K562 (cell line): ENCODE results near the gene SPATA32. TPM values are rescaled to one million over a fixed set of nuclear protein-coding genes. Genes with fewer than 3 reads are reported as not detected.
A peak's percentile ranks its signal among the peaks of the same experiment; 100 is the strongest.

Experiments used
- CXXC5 ChIP-seq: fragments of 250-450 bp; sonication (Bioruptor Pico); IDR thresholded peaks from 2 replicates; pipeline ENCODE4 v1.8.0; 2022; ENCODE audit warnings: inconsistent platforms, mild to moderate bottlenecking, moderate library complexity
- HMGN3 ChIP-seq: IDR thresholded peaks from 2 replicates; pipeline ENCODE4 v1.6.1; 2011; ENCODE audit warnings: borderline replicate concordance, low read depth, mild to moderate bottlenecking, mixed read lengths, low read length; ENCODE audit not compliant: insufficient read length; ENCODE audit errors: extremely low read depth
- KDM5B ChIP-seq: fragments of 200-600 bp; sonication (generic); IDR thresholded peaks from 2 replicates; pipeline ENCODE4 v1.6.1; 2012; ENCODE audit warnings: low read depth, mild to moderate bottlenecking, moderate library complexity, low read length, control low read depth, inconsistent platforms; ENCODE audit not compliant: insufficient replicate concordance
- NEUROD1 ChIP-seq: fragments of 150-350 bp; IDR thresholded peaks from 2 replicates; pipeline ENCODE4 v1.6.1; 2014; ENCODE audit warnings: borderline replicate concordance, low read length, low read depth; ENCODE audit not compliant: partially characterized antibody
- POLR2G ChIP-seq: fragments of 200-400 bp; formaldehyde crosslinking; IDR thresholded peaks from 2 replicates; pipeline ENCODE4 v1.6.1; 2017; ENCODE audit warnings: low read depth, mild to moderate bottlenecking, antibody characterized with exemption, low read length, moderate library complexity
- SOX6 ChIP-seq: fragments of 450-650 bp; IDR thresholded peaks from 2 replicates; pipeline ENCODE4 v1.6.1; 2014; ENCODE audit warnings: mild to moderate bottlenecking
- ZFX ChIP-seq: sonication (generic); formaldehyde crosslinking; IDR thresholded peaks from 2 replicates; pipeline ENCODE4 v1.8.0; 2022; ENCODE audit warnings: mild to moderate bottlenecking, missing genetic modification reagents, moderate library complexity
- ZNF316 ChIP-seq: fragments of 450-650 bp; IDR thresholded peaks from 2 replicates; pipeline ENCODE4 v1.6.1; 2016
- polyA plus RNA-seq, 8 experiments: library from polyadenylated mRNA; depleted of rRNA in 4 of 8; stranded (reverse) in 5 of 8; unstranded in 3 of 8; fragments of >200 nt; fragmentation: Nextera tagmentation in 2 of 8; fragmentation: Illumina TruSeq in 1 of 8; extraction: Ambion mirVana in 2 of 8; extraction: Trizol in 1 of 8; gene quantifications; 2 replicates each; pipeline versions ENCODE4 v1.2.1 to v1.2.3, GENCODE V29; 2011 to 2014; ENCODE audit warnings: inconsistent platforms in 1 of 8, missing spikeins in 1 of 8
- total RNA-seq, 7 experiments: library from RNA; depleted of rRNA in 6 of 7; stranded (reverse); fragments of >200 nt in 6 of 7; fragmentation: Illumina TruSeq in 2 of 7; extraction: Trizol in 2 of 7; gene quantifications; 2 replicates each; pipeline versions ENCODE4 v1.2.1 to v1.2.3, GENCODE V29; 2011 to 2021; ENCODE audit warnings: low replicate concordance in 1 of 7
- TF ChIP-seq, protein P1 (sequence below), 3 experiments: IDR thresholded peaks in 2 of 3; conservative IDR thresholded peaks in 1 of 3; 2 replicates each; pipeline ENCODE4 v1.5.1; 2011 to 2012; ENCODE audit warnings: low read length in 3 of 3, mild to moderate bottlenecking in 3 of 3, control low read depth in 2 of 3, improper control_type of control experiment in 1 of 3, inconsistent platforms in 1 of 3, low read depth in 1 of 3, mixed read lengths in 1 of 3, moderate library complexity in 1 of 3; ENCODE audit not compliant: insufficient read depth in 2 of 3

SPATA32 gene
- total and polyA plus RNA-seq, 9 of the 15 experiments (the other 6 are each of a cell fraction or from before 2014, with no cell fraction given) = 0.03 to 0.06 TPM; not detected in 7

DNA sequence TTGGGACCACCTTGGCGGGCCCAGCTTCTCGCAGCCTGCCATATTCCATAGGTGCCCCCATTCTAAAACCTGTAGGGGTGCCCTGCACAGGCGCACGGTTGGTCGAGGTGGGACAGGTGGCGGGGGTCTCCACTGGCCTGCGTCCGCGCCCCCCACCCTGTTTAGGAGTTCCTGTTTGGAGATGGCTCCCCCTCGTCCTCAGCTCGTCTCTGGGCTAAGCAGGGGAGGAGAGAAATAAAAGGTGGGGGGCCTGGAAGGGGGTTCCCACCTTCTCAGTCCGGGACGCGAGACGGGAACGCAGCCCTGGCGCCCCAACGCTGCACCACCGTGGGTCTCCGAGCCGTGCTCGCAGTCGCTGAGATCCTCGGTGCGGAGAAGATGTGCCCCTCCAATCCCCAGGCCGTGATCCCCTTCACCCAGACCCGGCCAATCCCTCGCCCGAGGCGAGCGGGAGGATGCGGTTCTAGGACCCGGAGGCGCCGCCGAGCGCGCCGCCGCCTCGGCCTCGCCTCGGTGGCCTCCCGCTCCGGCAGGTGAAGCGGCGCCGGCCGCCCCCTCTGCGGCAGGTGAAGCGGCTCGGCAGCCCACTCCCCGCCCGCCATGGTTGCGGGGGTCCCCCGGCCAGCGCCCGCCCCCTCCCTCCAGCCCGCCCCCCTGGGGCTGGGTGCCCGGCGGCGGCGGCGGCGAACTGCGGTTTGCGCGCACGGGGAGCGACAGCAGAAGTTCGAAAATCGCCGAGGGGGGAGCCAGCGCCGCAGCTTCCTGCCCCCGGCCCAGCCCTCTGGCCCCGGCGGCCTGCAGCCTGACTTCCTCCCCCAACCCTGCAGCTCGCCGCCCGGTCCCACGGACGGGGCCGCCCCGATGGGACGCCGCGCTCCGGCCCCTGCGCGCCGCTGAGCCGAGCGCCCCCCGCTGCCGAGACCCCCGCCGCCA lies 40.5 kb downstream of the SPATA32 start, which contains the start of gene FMNL1 (continued):
- TF ChIP-seq, protein P1, sequence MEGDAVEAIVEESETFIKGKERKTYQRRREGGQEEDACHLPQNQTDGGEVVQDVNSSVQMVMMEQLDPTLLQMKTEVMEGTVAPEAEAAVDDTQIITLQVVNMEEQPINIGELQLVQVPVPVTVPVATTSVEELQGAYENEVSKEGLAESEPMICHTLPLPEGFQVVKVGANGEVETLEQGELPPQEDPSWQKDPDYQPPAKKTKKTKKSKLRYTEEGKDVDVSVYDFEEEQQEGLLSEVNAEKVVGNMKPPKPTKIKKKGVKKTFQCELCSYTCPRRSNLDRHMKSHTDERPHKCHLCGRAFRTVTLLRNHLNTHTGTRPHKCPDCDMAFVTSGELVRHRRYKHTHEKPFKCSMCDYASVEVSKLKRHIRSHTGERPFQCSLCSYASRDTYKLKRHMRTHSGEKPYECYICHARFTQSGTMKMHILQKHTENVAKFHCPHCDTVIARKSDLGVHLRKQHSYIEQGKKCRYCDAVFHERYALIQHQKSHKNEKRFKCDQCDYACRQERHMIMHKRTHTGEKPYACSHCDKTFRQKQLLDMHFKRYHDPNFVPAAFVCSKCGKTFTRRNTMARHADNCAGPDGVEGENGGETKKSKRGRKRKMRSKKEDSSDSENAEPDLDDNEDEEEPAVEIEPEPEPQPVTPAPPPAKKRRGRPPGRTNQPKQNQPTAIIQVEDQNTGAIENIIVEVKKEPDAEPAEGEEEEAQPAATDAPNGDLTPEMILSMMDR (IDR thresholded peaks at IDR 0.05 in 2 of 3, conservative IDR thresholded peaks at IDR 0.05 in 1 of 3; ENCODE audit: insufficient read depth in 2 of 3, low read depth in 1 of 3, low read length in 3 of 3) = peak in 1 of 3 experiments; percentile 10; a peak in 2 of 6 replicates
- no peak for TF ChIP-seq ZNF316
- peak; percentile 53 for TF ChIP-seq KDM5B
- no peak for TF ChIP-seq SOX6
- TF ChIP-seq NEUROD1 = peak; percentile 23
- peak; percentile 30 for TF ChIP-seq HMGN3
- peak; percentile 50 for TF ChIP-seq ZFX
- TF ChIP-seq CXXC5 (CRISPR knock-in tag) = peak; percentile 67
- TF ChIP-seq POLR2G = peak; percentile 74
